Glutamatergic neuron (in vitro differentiated cells): ENCODE data around the gene PLPP2. TPM values are rescaled to one million over a fixed set of nuclear protein-coding genes. Genes with fewer than 3 reads are reported as not detected.

Experiments used
- DNase-seq: peaks from one replicate; pipeline ENCODE4 v3.0.0; 2022
- H3K27ac Mint-ChIP-seq: one replicate; pipeline ENCODE4 v1.8.0; 2020; ENCODE audit warnings: mild to moderate bottlenecking, mixed read lengths, inconsistent platforms; ENCODE audit not compliant: unreplicated experiment
- H3K27me3 Mint-ChIP-seq: one replicate; pipeline ENCODE4 v1.8.0; 2020; ENCODE audit warnings: mild to moderate bottlenecking, moderate library complexity, mixed read lengths, inconsistent platforms; ENCODE audit not compliant: unreplicated experiment
- H3K36me3 Mint-ChIP-seq: one replicate; pipeline ENCODE4 v1.8.0; 2020; ENCODE audit warnings: mild to moderate bottlenecking, mixed read lengths, inconsistent platforms; ENCODE audit not compliant: unreplicated experiment
- H3K4me1 Mint-ChIP-seq: one replicate; pipeline ENCODE4 v1.8.0; 2020; ENCODE audit warnings: mild to moderate bottlenecking, low read depth, mixed read lengths, inconsistent platforms; ENCODE audit not compliant: unreplicated experiment
- H3K4me3 Mint-ChIP-seq: one replicate; pipeline ENCODE4 v1.8.0; 2020; ENCODE audit warnings: mild to moderate bottlenecking, mixed read lengths, inconsistent platforms; ENCODE audit not compliant: unreplicated experiment
- H3K9me3 Mint-ChIP-seq: one replicate; pipeline ENCODE4 v1.8.0; 2020; ENCODE audit warnings: mild to moderate bottlenecking, moderate library complexity, mixed read lengths, inconsistent platforms; ENCODE audit not compliant: unreplicated experiment
- total RNA-seq: library from RNA; stranded (reverse); fragmentation: NEBNext Ultra II Directional; extraction: Animal tissue kit (Norgen Biotek cat#: 25700); gene quantifications from one replicate; pipeline ENCODE4 v1.2.1, GENCODE V29; 2021; ENCODE audit not compliant: unreplicated experiment
- TF ChIP-seq, protein P1 (sequence below): fragments of 200-600 bp; sonication (generic); IDR thresholded peaks from one replicate; pipeline ENCODE4 v1.5.0; 2021; ENCODE audit not compliant: partially characterized antibody, unreplicated experiment

The PLPP2 gene
- total RNA-seq, 1 donor from 2014 or later: 0.64 TPM

GRCh38 chr19:325937-326565, 34.8 kb upstream of the PLPP2 start:
- H3K36me3 Mint-ChIP-seq: peaks cover 21% of the 10 kb centered on the region
- no peak overlapping the region for H3K27ac Mint-ChIP-seq
- H3K4me1 Mint-ChIP-seq: no peaks in the 10 kb centered on the region
- TF ChIP-seq, protein P1, sequence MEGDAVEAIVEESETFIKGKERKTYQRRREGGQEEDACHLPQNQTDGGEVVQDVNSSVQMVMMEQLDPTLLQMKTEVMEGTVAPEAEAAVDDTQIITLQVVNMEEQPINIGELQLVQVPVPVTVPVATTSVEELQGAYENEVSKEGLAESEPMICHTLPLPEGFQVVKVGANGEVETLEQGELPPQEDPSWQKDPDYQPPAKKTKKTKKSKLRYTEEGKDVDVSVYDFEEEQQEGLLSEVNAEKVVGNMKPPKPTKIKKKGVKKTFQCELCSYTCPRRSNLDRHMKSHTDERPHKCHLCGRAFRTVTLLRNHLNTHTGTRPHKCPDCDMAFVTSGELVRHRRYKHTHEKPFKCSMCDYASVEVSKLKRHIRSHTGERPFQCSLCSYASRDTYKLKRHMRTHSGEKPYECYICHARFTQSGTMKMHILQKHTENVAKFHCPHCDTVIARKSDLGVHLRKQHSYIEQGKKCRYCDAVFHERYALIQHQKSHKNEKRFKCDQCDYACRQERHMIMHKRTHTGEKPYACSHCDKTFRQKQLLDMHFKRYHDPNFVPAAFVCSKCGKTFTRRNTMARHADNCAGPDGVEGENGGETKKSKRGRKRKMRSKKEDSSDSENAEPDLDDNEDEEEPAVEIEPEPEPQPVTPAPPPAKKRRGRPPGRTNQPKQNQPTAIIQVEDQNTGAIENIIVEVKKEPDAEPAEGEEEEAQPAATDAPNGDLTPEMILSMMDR: no peak
- H3K27me3 Mint-ChIP-seq: peaks cover 5% of the 10 kb centered on the region
- peaks cover 5% of the 10 kb centered on the region for H3K9me3 Mint-ChIP-seq
- H3K4me3 Mint-ChIP-seq: no peak overlapping the region
- DNase-seq: no peak

DNA sequence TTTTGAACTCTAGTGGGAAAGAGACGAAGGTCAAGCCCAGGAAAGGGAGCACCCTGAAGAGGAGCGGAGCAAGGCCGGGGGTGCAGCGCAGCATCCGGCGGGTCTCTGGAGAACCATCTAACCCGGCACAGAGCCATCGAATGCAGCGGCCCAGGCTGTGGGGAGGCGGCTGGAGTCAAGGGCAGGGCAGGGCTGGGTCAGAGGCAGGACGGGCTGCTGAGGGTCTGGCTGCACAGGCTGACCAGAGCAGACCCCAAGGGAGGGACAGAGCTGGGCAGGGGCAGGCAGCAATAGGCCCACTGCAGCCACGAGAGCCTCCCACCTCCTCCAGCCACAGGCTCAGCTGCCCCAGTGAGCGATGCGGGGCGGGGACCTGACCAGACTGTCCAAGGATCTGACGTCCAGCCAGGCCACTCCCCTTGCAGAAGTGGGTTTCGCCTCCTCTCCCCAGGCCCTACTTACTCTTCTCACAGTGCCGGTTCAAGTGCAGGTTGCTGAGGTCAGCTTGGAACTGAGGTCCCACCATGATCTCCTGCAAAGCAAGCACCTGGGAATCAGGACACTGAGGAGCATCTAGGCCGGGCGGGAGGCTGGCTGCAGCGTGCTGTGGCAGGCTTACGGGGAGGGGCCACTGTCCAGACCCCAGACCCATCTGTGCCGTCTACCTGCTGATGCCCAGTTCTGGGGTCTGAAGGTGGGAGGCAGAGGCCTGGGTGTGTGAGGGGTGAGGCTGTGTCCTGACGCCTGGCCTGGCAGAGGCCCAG, 34.2 kb upstream of the PLPP2 start:
- H3K4me1 Mint-ChIP-seq: no peaks in the 10 kb centered on the region
- H3K4me3 Mint-ChIP-seq: no peak overlapping the region
- peaks cover 7% of the 10 kb centered on the region for H3K9me3 Mint-ChIP-seq
- no peak for DNase-seq
- TF ChIP-seq, protein P1: no peak
- no peak overlapping the region for H3K27ac Mint-ChIP-seq
- peaks cover 27% of the 10 kb centered on the region for H3K36me3 Mint-ChIP-seq
- peaks cover 5% of the 10 kb centered on the region for H3K27me3 Mint-ChIP-seq

GRCh38 chr19:324716-325115, 33.5 kb upstream of the PLPP2 start:
- Mint-ChIP-seq H3K4me3 (no peak overlapping the region), H3K27ac (no peak overlapping the region), H3K4me1 (no peaks in the 10 kb centered on the region), H3K9me3 (peaks cover 7% of the 10 kb centered on the region), H3K27me3 (peaks cover 5% of the 10 kb centered on the region), H3K36me3 (peaks cover 30% of the 10 kb centered on the region)
- TF ChIP-seq, protein P1: no peak
- DNase-seq: no peak

- Mint-ChIP-seq H3K36me3 (peaks cover 22% of the 10 kb centered on the region), H3K4me1 (no peaks in the 10 kb centered on the region), H3K27ac (no peak overlapping the region)
Measured at GRCh38 chr19:322616-323015, 31.4 kb upstream of the PLPP2 start.

GRCh38 chr19:318509-318774, 27.2 kb upstream of the PLPP2 start:
- Mint-ChIP-seq H3K36me3 (peaks cover 33% of the 10 kb centered on the region), H3K4me1 (no peaks in the 10 kb centered on the region), H3K27ac (no peak overlapping the region), H3K4me3 (no peak overlapping the region), H3K9me3 (peaks cover 6% of the 10 kb centered on the region), H3K27me3 (peaks cover 4% of the 10 kb centered on the region)
- no peak for DNase-seq
- TF ChIP-seq, protein P1: no peak

More at GRCh38 chr19:322616-323015, 31.4 kb upstream of the PLPP2 start:
- peaks cover 4% of the 10 kb centered on the region for H3K9me3 Mint-ChIP-seq
- DNase-seq: no peak
- TF ChIP-seq, protein P1: no peak
- H3K4me3 Mint-ChIP-seq: no peak overlapping the region
- no peaks in the 10 kb centered on the region for H3K27me3 Mint-ChIP-seq
